WTC11 (cell line): ENCODE measurements around the gene BRINP1.

Experiments
- ATF6 ChIP-seq: sonication (generic); formaldehyde crosslinking; IDR thresholded peaks from 2 replicates; pipeline ENCODE4 v1.8.1; 2023; ENCODE audit warnings: mild to moderate bottlenecking, missing genetic modification reagents
- GABPB1 ChIP-seq: sonication (generic); formaldehyde crosslinking; IDR thresholded peaks from 2 replicates; pipeline ENCODE4 v1.8.1; 2023; ENCODE audit warnings: mild to moderate bottlenecking, missing genetic modification reagents
- GTF2I ChIP-seq: fragments of 250-450 bp; sonication (Bioruptor Pico); conservative IDR thresholded peaks from 2 replicates; pipeline ENCODE4 v1.4.0; 2021; ENCODE audit warnings: mild to moderate bottlenecking
- HMGA2 ChIP-seq: fragments of 250-450 bp; sonication (Bioruptor Pico); IDR thresholded peaks from 2 replicates; pipeline ENCODE4 v1.4.0; 2021; ENCODE audit warnings: mild to moderate bottlenecking, moderate library complexity
- KAT7 ChIP-seq: sonication (generic); formaldehyde crosslinking; IDR thresholded peaks from 2 replicates; pipeline ENCODE4 v1.8.1; 2023; ENCODE audit warnings: missing genetic modification reagents, mild to moderate bottlenecking, borderline replicate concordance
- SMAD4 ChIP-seq: sonication (generic); formaldehyde crosslinking; IDR thresholded peaks from 2 replicates; pipeline ENCODE4 v1.8.0; 2022; ENCODE audit warnings: mild to moderate bottlenecking, missing genetic modification reagents
- TEAD4 ChIP-seq: sonication (generic); formaldehyde crosslinking; IDR thresholded peaks from 2 replicates; pipeline ENCODE4 v1.8.0; 2022; ENCODE audit warnings: mild to moderate bottlenecking, missing genetic modification reagents
- TP53 ChIP-seq: sonication (generic); formaldehyde crosslinking; IDR thresholded peaks from 2 replicates; pipeline ENCODE4 v1.8.1; 2023; ENCODE audit warnings: mild to moderate bottlenecking, missing genetic modification reagents
- TF ChIP-seq, protein P1 (sequence below): fragments of 200-600 bp; IDR thresholded peaks from 2 replicates; pipeline ENCODE4 v1.8.0; 2022; ENCODE audit warnings: antibody characterized with exemption
- TF ChIP-seq, protein P2 (sequence below): sonication (generic); formaldehyde crosslinking; conservative IDR thresholded peaks from 2 replicates; pipeline ENCODE4 v1.8.1; 2023; ENCODE audit warnings: mild to moderate bottlenecking, low read depth, missing genetic modification reagents, moderate library complexity
- TF ChIP-seq, protein P3 (sequence below): sonication (generic); formaldehyde crosslinking; IDR thresholded peaks from 2 replicates; pipeline ENCODE4 v1.8.0; 2022; ENCODE audit warnings: mild to moderate bottlenecking, missing genetic modification reagents

DNA sequence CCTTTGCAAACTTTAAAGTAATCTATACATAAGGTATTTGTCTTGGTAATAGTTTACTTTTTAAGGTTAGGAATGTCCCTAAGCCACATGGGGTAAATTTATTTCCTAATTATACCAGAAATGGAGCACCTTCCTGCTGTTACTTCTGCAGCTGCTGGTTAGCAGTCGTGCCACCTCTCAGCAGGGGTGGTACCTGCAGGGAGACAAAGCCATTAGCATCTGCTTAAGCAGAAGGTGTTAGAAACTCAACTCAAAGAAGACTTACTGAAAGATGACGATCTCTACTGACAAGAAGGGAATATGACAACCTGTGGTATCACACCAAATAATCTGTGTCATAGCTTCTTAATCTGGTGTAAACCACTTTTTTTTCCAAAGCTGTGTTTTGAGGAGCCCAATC is 173.7 kb downstream of the BRINP1 start:
- no peak for TF ChIP-seq GABPB1 (CRISPR knock-in tag)
- TF ChIP-seq, protein P1, sequence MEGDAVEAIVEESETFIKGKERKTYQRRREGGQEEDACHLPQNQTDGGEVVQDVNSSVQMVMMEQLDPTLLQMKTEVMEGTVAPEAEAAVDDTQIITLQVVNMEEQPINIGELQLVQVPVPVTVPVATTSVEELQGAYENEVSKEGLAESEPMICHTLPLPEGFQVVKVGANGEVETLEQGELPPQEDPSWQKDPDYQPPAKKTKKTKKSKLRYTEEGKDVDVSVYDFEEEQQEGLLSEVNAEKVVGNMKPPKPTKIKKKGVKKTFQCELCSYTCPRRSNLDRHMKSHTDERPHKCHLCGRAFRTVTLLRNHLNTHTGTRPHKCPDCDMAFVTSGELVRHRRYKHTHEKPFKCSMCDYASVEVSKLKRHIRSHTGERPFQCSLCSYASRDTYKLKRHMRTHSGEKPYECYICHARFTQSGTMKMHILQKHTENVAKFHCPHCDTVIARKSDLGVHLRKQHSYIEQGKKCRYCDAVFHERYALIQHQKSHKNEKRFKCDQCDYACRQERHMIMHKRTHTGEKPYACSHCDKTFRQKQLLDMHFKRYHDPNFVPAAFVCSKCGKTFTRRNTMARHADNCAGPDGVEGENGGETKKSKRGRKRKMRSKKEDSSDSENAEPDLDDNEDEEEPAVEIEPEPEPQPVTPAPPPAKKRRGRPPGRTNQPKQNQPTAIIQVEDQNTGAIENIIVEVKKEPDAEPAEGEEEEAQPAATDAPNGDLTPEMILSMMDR, result no peak
- TF ChIP-seq GTF2I (CRISPR knock-in tag), result no peak
- no peak for TF ChIP-seq TEAD4 (CRISPR knock-in tag)
- TF ChIP-seq ATF6 (CRISPR knock-in tag), result no peak
- TF ChIP-seq KAT7 (CRISPR knock-in tag), result no peak
- TF ChIP-seq, protein P2, sequence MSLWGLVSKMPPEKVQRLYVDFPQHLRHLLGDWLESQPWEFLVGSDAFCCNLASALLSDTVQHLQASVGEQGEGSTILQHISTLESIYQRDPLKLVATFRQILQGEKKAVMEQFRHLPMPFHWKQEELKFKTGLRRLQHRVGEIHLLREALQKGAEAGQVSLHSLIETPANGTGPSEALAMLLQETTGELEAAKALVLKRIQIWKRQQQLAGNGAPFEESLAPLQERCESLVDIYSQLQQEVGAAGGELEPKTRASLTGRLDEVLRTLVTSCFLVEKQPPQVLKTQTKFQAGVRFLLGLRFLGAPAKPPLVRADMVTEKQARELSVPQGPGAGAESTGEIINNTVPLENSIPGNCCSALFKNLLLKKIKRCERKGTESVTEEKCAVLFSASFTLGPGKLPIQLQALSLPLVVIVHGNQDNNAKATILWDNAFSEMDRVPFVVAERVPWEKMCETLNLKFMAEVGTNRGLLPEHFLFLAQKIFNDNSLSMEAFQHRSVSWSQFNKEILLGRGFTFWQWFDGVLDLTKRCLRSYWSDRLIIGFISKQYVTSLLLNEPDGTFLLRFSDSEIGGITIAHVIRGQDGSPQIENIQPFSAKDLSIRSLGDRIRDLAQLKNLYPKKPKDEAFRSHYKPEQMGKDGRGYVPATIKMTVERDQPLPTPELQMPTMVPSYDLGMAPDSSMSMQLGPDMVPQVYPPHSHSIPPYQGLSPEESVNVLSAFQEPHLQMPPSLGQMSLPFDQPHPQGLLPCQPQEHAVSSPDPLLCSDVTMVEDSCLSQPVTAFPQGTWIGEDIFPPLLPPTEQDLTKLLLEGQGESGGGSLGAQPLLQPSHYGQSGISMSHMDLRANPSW (CRISPR knock-in tag), result no peak
- no peak for TF ChIP-seq HMGA2 (CRISPR knock-in tag)
- TF ChIP-seq SMAD4 (CRISPR knock-in tag), result no peak
- TF ChIP-seq TP53 (CRISPR knock-in tag), result no peak
- TF ChIP-seq, protein P3, sequence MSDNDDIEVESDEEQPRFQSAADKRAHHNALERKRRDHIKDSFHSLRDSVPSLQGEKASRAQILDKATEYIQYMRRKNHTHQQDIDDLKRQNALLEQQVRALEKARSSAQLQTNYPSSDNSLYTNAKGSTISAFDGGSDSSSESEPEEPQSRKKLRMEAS (CRISPR knock-in tag), result no peak
